Caki2 (cell line): Measurements from ENCODE around the gene MYL12A. TPM values are rescaled to one million over a fixed set of nuclear protein-coding genes. Genes with fewer than 3 reads are reported as not detected.

ENCODE experiments used
- total RNA-seq: library from RNA; depleted of rRNA; stranded (reverse); fragments of >200 nt; shearing (Covaris generic); gene quantifications from 2 replicates; pipeline ENCODE4 v1.2.3, GENCODE V29; 2014; ENCODE audit warnings: low replicate concordance; rRNA removed

MYL12A gene
- total RNA-seq, 1 experiment from 2014 or later, result 1,157 TPM

Other genes starting within 250 kb of the MYL12A start
- gene LPIN2, start 234.7 kb upstream of the MYL12A start, total RNA-seq, result 30.4 and 31.6 TPM in 2 replicates
- gene MYOM1, start 27.8 kb upstream of the MYL12A start, total RNA-seq, result 0.17 and 0.20 TPM in 2 replicates
- 492 and 553 TPM in 2 replicates for gene MYL12B, start 14.3 kb downstream of the MYL12A start, total RNA-seq
- 395 and 500 TPM in 2 replicates for gene TGIF1, start 202.4 kb downstream of the MYL12A start, total RNA-seq